PC-3 (cell line): ENCODE measurements around the gene OSBPL7. TPM values are rescaled to one million over a fixed set of nuclear protein-coding genes. Genes with fewer than 3 reads are reported as not detected.
"Not testable (repeated sequence)": the region's sequence is repeated elsewhere in the genome, so short reads cannot be mapped to it uniquely, and the experiment has no call there.

Experiments
- ATAC-seq: fragments of 200-7000 bp; cut with Tn5 transposase; 2 replicates; pipeline ENCODE4 v1.9.1; 2020; ENCODE audit warnings: mild to moderate bottlenecking, moderate library complexity
- BruUV-seq: library from RNA; stranded (reverse); fragments of 400-500 nt; replicated peaks from 2 replicates; lab custom pipeline; 2021; lab: Mats Ljungman, UMichigan
- CTCF ChIA-PET: fragments of 300-600 bp; sonication (Branson Sonifier 250); formaldehyde crosslinking; loops from one replicate; lab custom pipeline; 2022; ENCODE audit warnings: antibody characterized with exemption; lab: Charles Lee
- POLR2A ChIA-PET: fragments of 300-600 bp; sonication (Branson Sonifier 250); formaldehyde crosslinking; loops from one replicate; lab custom pipeline; 2022; ENCODE audit warnings: antibody characterized with exemption; ENCODE audit not compliant: unreplicated experiment; lab: Charles Lee
- DNase-seq: peaks from one replicate; pipeline ENCODE4 v3.0.0-alpha.2; 2015
- H2AFZ ChIP-seq: fragments of 300-600 bp; sonication (generic); 2 replicates; pipeline ENCODE4 v1.6.0; 2016; ENCODE audit warnings: antibody characterized with exemption, low read length
- H3F3A ChIP-seq: fragments of 300-600 bp; sonication (generic); one replicate; pipeline ENCODE4 v1.6.0; 2017; ENCODE audit warnings: antibody characterized with exemption, low read length, control low read depth, mild to moderate bottlenecking; ENCODE audit not compliant: unreplicated experiment
- H3K27ac ChIP-seq: fragments of 300-600 bp; sonication (generic); 2 replicates; pipeline ENCODE4 v1.5.1; 2016; ENCODE audit warnings: mild to moderate bottlenecking, low read length
- H3K27me3 ChIP-seq: fragments of 300-600 bp; sonication (generic); 2 replicates; pipeline ENCODE4 v1.6.1; 2016; ENCODE audit warnings: low read length, mixed read lengths
- H3K36me3 ChIP-seq: fragments of 300-600 bp; sonication (generic); 2 replicates; pipeline ENCODE4 v1.6.1; 2016; ENCODE audit warnings: low read depth, mixed run types, low read length, mixed read lengths
- H3K4me1 ChIP-seq: fragments of 300-600 bp; sonication (generic); 2 replicates; pipeline ENCODE4 v1.5.1; 2016; ENCODE audit warnings: low read length; ENCODE audit not compliant: insufficient read depth
- H3K4me2 ChIP-seq: fragments of 300-600 bp; sonication (generic); 2 replicates; pipeline ENCODE4 v1.6.0; 2016; ENCODE audit warnings: low read length
- H3K4me3 ChIP-seq: fragments of 300-600 bp; sonication (generic); 2 replicates; pipeline ENCODE4 v1.5.1; 2016; ENCODE audit warnings: mild to moderate bottlenecking, low read length, mixed read lengths
- H3K79me2 ChIP-seq: fragments of 300-600 bp; sonication (generic); 2 replicates; pipeline ENCODE4 v1.6.1; 2017; ENCODE audit warnings: low read length, mixed read lengths
- H3K9ac ChIP-seq: fragments of 300-600 bp; sonication (generic); 2 replicates; pipeline ENCODE4 v1.6.0; 2016; ENCODE audit warnings: mild to moderate bottlenecking, low read length
- H3K9me2 ChIP-seq: fragments of 300-600 bp; sonication (generic); replicated peaks from 2 replicates; pipeline ENCODE4 v1.6.1; 2016; ENCODE audit warnings: mixed run types, low read length, mixed read lengths
- H3K9me3 ChIP-seq: fragments of 300-600 bp; sonication (generic); 2 replicates; pipeline ENCODE4 v1.6.1; 2016; ENCODE audit warnings: low read length, mixed read lengths
- H4K20me1 ChIP-seq: fragments of 300-600 bp; sonication (generic); 2 replicates; pipeline ENCODE4 v1.6.1; 2016; ENCODE audit warnings: low read length, mixed read lengths
- CTCF ChIP-seq: fragments of 300-600 bp; sonication (generic); conservative IDR thresholded peaks from 2 replicates; pipeline ENCODE4 v1.5.1; 2017; ENCODE audit warnings: antibody characterized with exemption, low read depth, mild to moderate bottlenecking, low read length
- EZH2 ChIP-seq: fragments of 300-600 bp; sonication (generic); IDR thresholded peaks from one replicate; pipeline ENCODE4 v1.6.1; 2017; ENCODE audit warnings: antibody characterized with exemption, mild to moderate bottlenecking, low read length; ENCODE audit not compliant: unreplicated experiment
- EZH2phosphoT487 ChIP-seq: fragments of 300-600 bp; sonication (generic); IDR thresholded peaks from 2 replicates; pipeline ENCODE4 v1.6.1; 2018; ENCODE audit warnings: mild to moderate bottlenecking, antibody characterized with exemption, low read length, borderline replicate concordance
- intact Hi-C: fragments of 100-400 bp; cut with micrococcal nuclease; formaldehyde crosslinking; loops from 2 replicates; pipeline ENCODE4 v1.9.0; 2023
- total RNA-seq: library from RNA; depleted of rRNA; stranded (reverse); fragments of >200 nt; gene quantifications from 2 replicates; pipeline ENCODE4 v1.2.3, GENCODE V29; 2014

OSBPL7 gene
- total RNA-seq, 1 experiment from 2014 or later, result 22.1 TPM

- no peak for TF ChIP-seq EZH2
- no peak for TF ChIP-seq EZH2phosphoT487
- TF ChIP-seq CTCF, result no peak
Observed at GRCh38 chr17:47774987-47775580, 46.5 kb downstream of the OSBPL7 start.

GRCh38 chr17:47774331-47774730, 47.3 kb downstream of the OSBPL7 start:
- Histone ChIP-seq H3F3A (no peaks in the 10 kb centered on the region), H3K4me1 (no peaks in the 10 kb centered on the region), H3K36me3 (no peaks in the 10 kb centered on the region), H3K9me2 (no peaks in the 10 kb centered on the region), H3K9me3 (no peaks in the 10 kb centered on the region), H3K4me3 (no peak overlapping the region), H3K4me2 (no peak overlapping the region), H4K20me1 (no peaks in the 10 kb centered on the region), H3K27me3 (peaks cover 34% of the 10 kb centered on the region), H3K9ac (no peak overlapping the region), H3K79me2 (no peaks in the 10 kb centered on the region), H2AFZ (no peak overlapping the region), H3K27ac (no peak overlapping the region)
- ATAC-seq, result no peak
- intact Hi-C loops, result no loop called here
- CTCF ChIA-PET, result interaction anchor here (0.7 kb wide), 1 partner anchor 797 kb away, joined by 6 read pairs; no protein-coding TSS in a partner anchor
- TF ChIP-seq EZH2phosphoT487 (no peak), EZH2 (no peak), CTCF (no peak)
- POLR2A ChIA-PET, result no interaction called here
- no TSS peak for BruUV-seq
- DNase-seq, result no peak

More at GRCh38 chr17:47774987-47775580, 46.5 kb downstream of the OSBPL7 start:
- no peaks in the 10 kb centered on the region for H3K79me2 ChIP-seq
- no peaks in the 10 kb centered on the region for H3F3A ChIP-seq
- H3K27ac ChIP-seq, result no peak overlapping the region
- H3K27me3 ChIP-seq, result peaks cover 34% of the 10 kb centered on the region
- no TSS peak for BruUV-seq
- no peaks in the 10 kb centered on the region for H3K9me3 ChIP-seq
- ChIA-PET POLR2A (no interaction called here), CTCF (no interaction called here)
- no peaks in the 10 kb centered on the region for H4K20me1 ChIP-seq
- intact Hi-C loops, result no loop called here
- no peak overlapping the region for H3K4me2 ChIP-seq
- ATAC-seq (no peak), DNase-seq (no peak)
- no peak overlapping the region for H2AFZ ChIP-seq
- H3K36me3 ChIP-seq, result no peaks in the 10 kb centered on the region
- no peaks in the 10 kb centered on the region for H3K4me1 ChIP-seq
- H3K9ac ChIP-seq, result no peak overlapping the region
- H3K9me2 ChIP-seq, result no peaks in the 10 kb centered on the region
- H3K4me3 ChIP-seq, result no peak overlapping the region

GRCh38 chr17:47773649-47774048, 47.9 kb downstream of the OSBPL7 start:
- H3K9me3 ChIP-seq, H3K9me2 ChIP-seq, BruUV-seq, H3K4me2 ChIP-seq, H3K79me2 ChIP-seq, ATAC-seq, H3K4me1 ChIP-seq, H3K4me3 ChIP-seq, DNase-seq, H3F3A ChIP-seq, H3K36me3 ChIP-seq, H2AFZ ChIP-seq, intact Hi-C loops, H4K20me1 ChIP-seq, H3K9ac ChIP-seq, H3K27ac ChIP-seq, POLR2A ChIA-PET: not testable (repeated sequence)
- peaks cover 34% of the 10 kb centered on the region for H3K27me3 ChIP-seq
- CTCF ChIA-PET, result interaction anchor here (0.7 kb wide), 1 partner anchor 797 kb away, joined by 6 read pairs; no protein-coding TSS in a partner anchor
